22Rv1 (cell line): Measurements from ENCODE around the gene IDI2.
"Not testable (repeated sequence)": the region's sequence is repeated elsewhere in the genome, so short reads cannot be mapped to it uniquely, and the experiment has no call there.

Source experiments
- ZFX ChIP-seq: fragments of 450-650 bp; IDR thresholded peaks from 2 replicates; pipeline ENCODE4 v1.6.1; 2017; ENCODE audit warnings: antibody characterized with exemption, borderline replicate concordance
- TF ChIP-seq, protein P1 (sequence below): fragments of 450-650 bp; IDR thresholded peaks from 2 replicates; pipeline ENCODE4 v1.5.1; 2017; ENCODE audit warnings: mild to moderate bottlenecking

- TF ChIP-seq, protein P1, sequence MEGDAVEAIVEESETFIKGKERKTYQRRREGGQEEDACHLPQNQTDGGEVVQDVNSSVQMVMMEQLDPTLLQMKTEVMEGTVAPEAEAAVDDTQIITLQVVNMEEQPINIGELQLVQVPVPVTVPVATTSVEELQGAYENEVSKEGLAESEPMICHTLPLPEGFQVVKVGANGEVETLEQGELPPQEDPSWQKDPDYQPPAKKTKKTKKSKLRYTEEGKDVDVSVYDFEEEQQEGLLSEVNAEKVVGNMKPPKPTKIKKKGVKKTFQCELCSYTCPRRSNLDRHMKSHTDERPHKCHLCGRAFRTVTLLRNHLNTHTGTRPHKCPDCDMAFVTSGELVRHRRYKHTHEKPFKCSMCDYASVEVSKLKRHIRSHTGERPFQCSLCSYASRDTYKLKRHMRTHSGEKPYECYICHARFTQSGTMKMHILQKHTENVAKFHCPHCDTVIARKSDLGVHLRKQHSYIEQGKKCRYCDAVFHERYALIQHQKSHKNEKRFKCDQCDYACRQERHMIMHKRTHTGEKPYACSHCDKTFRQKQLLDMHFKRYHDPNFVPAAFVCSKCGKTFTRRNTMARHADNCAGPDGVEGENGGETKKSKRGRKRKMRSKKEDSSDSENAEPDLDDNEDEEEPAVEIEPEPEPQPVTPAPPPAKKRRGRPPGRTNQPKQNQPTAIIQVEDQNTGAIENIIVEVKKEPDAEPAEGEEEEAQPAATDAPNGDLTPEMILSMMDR: not testable (repeated sequence)
- not testable (repeated sequence) for TF ChIP-seq ZFX
Measured at GRCh38 chr10:1066734-1067133, 41.1 kb upstream of the IDI2 start.
